ENCODE measurements around the gene SORCS1.

SORCS1 gene

DNA sequence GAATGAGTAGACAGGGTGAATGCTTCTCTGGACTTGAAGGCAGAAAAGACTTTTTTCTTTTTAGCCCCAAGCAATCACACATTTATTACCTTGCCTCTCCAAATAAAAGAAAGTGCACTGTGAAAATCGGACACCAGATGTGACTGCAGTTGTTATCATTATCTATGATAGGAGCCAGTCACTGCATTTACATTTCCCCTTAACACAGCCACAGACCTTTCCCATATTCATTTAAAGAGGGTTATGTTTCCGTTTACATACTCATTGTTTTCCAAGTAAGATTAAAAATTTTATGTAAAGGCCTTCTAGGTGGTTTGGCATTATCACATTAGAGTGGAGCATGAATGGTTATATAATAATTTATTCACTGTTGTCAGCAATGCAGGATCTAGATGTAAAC, 586.8 kb downstream of the SORCS1 start:
- no peak for DNase-seq (ENCODE audit: extremely low read depth, low read depth)
- TF ChIP-seq, protein P1, sequence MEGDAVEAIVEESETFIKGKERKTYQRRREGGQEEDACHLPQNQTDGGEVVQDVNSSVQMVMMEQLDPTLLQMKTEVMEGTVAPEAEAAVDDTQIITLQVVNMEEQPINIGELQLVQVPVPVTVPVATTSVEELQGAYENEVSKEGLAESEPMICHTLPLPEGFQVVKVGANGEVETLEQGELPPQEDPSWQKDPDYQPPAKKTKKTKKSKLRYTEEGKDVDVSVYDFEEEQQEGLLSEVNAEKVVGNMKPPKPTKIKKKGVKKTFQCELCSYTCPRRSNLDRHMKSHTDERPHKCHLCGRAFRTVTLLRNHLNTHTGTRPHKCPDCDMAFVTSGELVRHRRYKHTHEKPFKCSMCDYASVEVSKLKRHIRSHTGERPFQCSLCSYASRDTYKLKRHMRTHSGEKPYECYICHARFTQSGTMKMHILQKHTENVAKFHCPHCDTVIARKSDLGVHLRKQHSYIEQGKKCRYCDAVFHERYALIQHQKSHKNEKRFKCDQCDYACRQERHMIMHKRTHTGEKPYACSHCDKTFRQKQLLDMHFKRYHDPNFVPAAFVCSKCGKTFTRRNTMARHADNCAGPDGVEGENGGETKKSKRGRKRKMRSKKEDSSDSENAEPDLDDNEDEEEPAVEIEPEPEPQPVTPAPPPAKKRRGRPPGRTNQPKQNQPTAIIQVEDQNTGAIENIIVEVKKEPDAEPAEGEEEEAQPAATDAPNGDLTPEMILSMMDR (IDR thresholded peaks at IDR 0.05; ENCODE audit: low read depth, low read length, missing control alignments): no peak
- no peak overlapping the region for H3K4me3 ChIP-seq (replicated peaks; ENCODE audit: low read depth, low read length)

DNA sequence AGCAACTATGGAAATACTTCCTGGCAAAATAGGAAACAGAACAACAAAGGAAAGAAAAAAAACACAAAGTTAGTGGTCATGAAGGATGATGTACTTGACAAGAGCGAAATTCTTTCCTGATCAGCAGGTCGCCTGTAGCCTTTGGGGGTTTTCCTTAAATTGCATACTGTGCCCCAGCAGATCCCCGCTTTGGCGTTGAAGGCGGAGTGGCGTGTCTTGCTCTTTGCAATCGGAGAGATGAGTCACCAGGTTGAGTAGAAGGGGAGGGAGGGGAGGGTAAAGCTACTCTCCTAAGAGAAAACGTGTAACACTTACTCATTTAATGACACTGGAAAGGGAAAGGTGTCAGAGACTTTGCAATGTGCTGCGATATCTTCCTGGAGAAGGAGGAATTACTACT, 587.2 kb downstream of the SORCS1 start:
- no peak for DNase-seq (ENCODE audit: extremely low read depth, low read depth)
- H3K4me3 ChIP-seq (replicated peaks; ENCODE audit: low read depth, low read length): no peak overlapping the region
- TF ChIP-seq, protein P1 (IDR thresholded peaks at IDR 0.05; ENCODE audit: low read depth, low read length, missing control alignments): no peak

DNA sequence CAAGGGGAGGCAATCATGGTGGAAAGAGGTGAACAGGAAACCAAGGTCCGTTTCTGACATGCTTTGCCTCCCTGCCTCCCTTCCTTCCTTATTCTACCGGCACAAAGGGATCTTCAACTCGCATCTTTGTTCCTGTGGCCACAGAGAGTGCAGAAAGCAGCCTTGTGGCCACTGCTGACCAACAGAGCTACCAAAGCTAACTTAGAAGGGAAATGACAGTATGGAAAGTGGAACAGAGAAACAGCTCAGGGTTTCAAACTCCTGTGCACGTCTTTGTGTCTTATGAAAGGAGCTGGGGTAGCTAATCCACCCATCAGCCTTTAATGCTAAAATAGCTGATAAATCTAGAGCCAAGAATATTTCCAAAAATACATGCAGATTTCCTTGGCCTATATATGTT, 588.0 kb downstream of the SORCS1 start:
- TF ChIP-seq, protein P1 (IDR thresholded peaks at IDR 0.05; ENCODE audit: low read depth, low read length, missing control alignments): no peak
- DNase-seq (ENCODE audit: extremely low read depth, low read depth): no peak
- no peak overlapping the region for H3K4me3 ChIP-seq (replicated peaks; ENCODE audit: low read depth, low read length)

- peak; percentile 56 for DNase-seq (ENCODE audit: extremely low read depth, low read depth)
- no peak overlapping the region for H3K4me3 ChIP-seq (replicated peaks; ENCODE audit: low read depth, low read length)
- TF ChIP-seq, protein P1 (IDR thresholded peaks at IDR 0.05; ENCODE audit: low read depth, low read length, missing control alignments): no peak
These were observed 591.4 kb downstream of the SORCS1 start for GRCh38 chr10:106573106-106573505.

DNA sequence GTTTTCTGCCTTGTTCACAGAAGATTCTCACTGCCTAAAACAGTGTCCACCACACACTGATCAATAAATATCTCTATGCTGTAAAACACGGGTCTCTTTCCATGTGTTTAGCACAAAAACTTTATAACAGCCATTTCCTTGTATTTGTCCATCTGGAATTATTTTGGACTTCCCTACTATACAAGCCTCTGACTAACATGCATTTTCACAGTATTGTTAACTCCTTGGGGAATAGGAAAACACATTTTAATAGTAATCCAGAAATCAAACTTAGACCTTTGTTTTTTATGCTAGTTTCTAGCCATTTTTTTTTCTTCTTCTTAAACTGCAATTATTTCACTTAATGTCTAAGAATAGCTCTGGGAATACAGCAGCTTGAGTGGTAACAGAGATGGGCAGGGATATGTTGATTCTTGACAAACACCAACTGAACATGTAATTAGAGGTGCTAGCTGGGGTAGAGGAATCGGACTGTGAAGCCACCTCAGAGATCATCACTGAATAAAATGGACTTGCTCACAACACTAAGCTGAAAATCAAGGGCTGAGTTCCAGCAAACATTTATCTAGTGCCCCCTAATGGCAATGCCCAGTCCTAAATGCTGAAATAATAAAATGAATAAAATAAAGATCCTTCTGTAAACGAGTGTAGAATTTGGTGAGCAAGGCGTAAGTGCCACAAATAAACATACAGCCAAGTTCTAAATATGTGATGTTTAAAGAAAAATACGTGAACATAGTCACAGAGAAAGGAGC, 593.1 kb downstream of the SORCS1 start:
- H3K4me3 ChIP-seq (replicated peaks; ENCODE audit: low read depth, low read length): no peak overlapping the region

DNA sequence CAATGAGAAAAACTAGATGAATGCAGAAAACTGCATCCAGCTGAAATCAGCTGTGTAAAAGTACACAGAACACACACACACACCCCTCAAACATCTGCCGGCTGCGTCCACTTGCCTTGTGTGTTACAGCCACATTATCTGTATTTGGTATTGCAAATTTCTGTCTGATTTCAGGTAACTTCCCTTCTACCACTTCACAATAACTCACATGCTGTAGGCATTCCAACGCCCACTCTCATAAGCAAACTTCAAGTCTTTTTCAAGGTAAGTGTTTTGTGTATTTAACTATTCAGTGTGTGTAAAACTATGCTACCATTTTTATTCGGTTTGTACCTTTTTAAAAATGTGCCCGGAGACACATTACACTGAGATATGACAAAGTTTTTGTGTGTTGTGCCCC, 594.2 kb downstream of the SORCS1 start:
- no peak for DNase-seq (ENCODE audit: extremely low read depth, low read depth)
- TF ChIP-seq, protein P1 (IDR thresholded peaks at IDR 0.05; ENCODE audit: low read depth, low read length, missing control alignments): no peak
- H3K4me3 ChIP-seq (replicated peaks; ENCODE audit: low read depth, low read length): no peak overlapping the region

More for the DNA sequence above, 593.1 kb downstream of the SORCS1 start:
- DNase-seq (ENCODE audit: extremely low read depth, low read depth): no peak
- TF ChIP-seq, protein P1 (IDR thresholded peaks at IDR 0.05; ENCODE audit: low read depth, low read length, missing control alignments): peak; percentile 61

DNA sequence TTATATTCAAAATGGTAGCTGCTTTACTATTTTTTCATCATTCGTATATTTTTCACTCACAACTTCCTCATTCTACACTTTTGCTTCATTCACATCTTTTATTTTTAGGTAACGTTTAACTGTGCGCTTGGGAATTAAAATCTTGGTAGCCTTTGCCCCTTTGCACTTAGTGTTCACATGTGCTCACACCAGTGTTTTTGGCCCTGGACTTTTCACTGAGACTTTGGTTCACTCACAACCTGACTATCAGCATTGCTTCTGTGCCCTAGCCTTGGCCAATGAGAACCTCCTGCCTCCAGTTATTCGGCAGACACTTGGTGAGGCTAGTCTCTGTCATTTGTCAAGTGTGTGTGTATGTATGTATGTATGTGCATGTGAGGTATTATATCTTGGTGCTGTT, 596.9 kb downstream of the SORCS1 start:
- no peak overlapping the region for H3K4me3 ChIP-seq (replicated peaks; ENCODE audit: low read depth, low read length)
- TF ChIP-seq, protein P1 (IDR thresholded peaks at IDR 0.05; ENCODE audit: low read depth, low read length, missing control alignments): no peak
- DNase-seq (ENCODE audit: extremely low read depth, low read depth): no peak
